Liver (tissue), 9 donors: ENCODE results near the gene SLC11A2. TPM values are rescaled to one million over a fixed set of nuclear protein-coding genes. Genes with fewer than 3 reads are reported as not detected.

Source experiments
- DNase-seq: peaks from one replicate; pipeline ENCODE4 v3.0.0-alpha.2; 2017; ENCODE audit warnings: low spot score
- H3K27ac ChIP-seq, 2 donors: one replicate each; pipeline ENCODE4 v1.7.0; 2013; ENCODE audit warnings: inconsistent platforms in 2 of 2, low read length in 2 of 2, control low read depth in 1 of 2, low read depth in 1 of 2, mild to moderate bottlenecking in 1 of 2
- H3K27me3 ChIP-seq, 4 donors: one replicate each; pipeline versions ENCODE4 v1.6.1 to v1.7.0; 2013; ENCODE audit warnings: low read length in 3 of 4, inconsistent platforms in 1 of 4, mild to moderate bottlenecking in 1 of 4, moderate library complexity in 1 of 4; ENCODE audit not compliant: control insufficient read depth in 4 of 4, insufficient read depth in 4 of 4
- H3K36me3 ChIP-seq, 4 donors: one replicate each; pipeline versions ENCODE4 v1.6.1 to v1.7.0; 2013; ENCODE audit warnings: low read length in 3 of 4, mild to moderate bottlenecking in 3 of 4, low read depth in 1 of 4, moderate library complexity in 1 of 4; ENCODE audit not compliant: control insufficient read depth in 4 of 4, insufficient read depth in 3 of 4
- H3K4me1 ChIP-seq, 4 donors: one replicate each; pipeline versions ENCODE4 v1.6.1 to v1.7.0; 2013; ENCODE audit warnings: low read length in 3 of 4, mild to moderate bottlenecking in 3 of 4, moderate library complexity in 1 of 4; ENCODE audit not compliant: control insufficient read depth in 4 of 4, insufficient read depth in 4 of 4
- H3K4me3 ChIP-seq, 3 donors: one replicate each; pipeline versions ENCODE4 v1.6.1 to v1.7.0; 2013; ENCODE audit warnings: low read length in 3 of 3, control low read depth in 1 of 3, low read depth in 1 of 3, mild to moderate bottlenecking in 1 of 3
- H3K9ac ChIP-seq, 2 donors: one replicate each; pipeline ENCODE4 v1.7.0; 2013; ENCODE audit warnings: low read length in 2 of 2, mild to moderate bottlenecking in 2 of 2, moderate library complexity in 2 of 2, control low read depth in 1 of 2, low read depth in 1 of 2
- H3K9me3 ChIP-seq, 4 donors: one replicate each; pipeline versions ENCODE4 v1.6.1 to v1.7.0; 2013; ENCODE audit warnings: low read length in 3 of 4; ENCODE audit not compliant: control insufficient read depth in 4 of 4
- EGR1 ChIP-seq, 2 donors: IDR thresholded peaks; 2 replicates each; pipeline ENCODE4 v1.6.1; 2016 to 2018; ENCODE audit warnings: antibody characterized with exemption in 2 of 2, low read depth in 2 of 2
- FOXA1 ChIP-seq: IDR thresholded peaks from 2 replicates; pipeline ENCODE4 v1.6.1; 2016; ENCODE audit warnings: antibody characterized with exemption
- FOXA2 ChIP-seq: IDR thresholded peaks from 2 replicates; pipeline ENCODE4 v1.6.1; 2016; ENCODE audit warnings: antibody characterized with exemption
- GABPA ChIP-seq, 2 donors: IDR thresholded peaks in 1 of 2; conservative IDR thresholded peaks in 1 of 2; 2 replicates each; pipeline ENCODE4 v1.6.1; 2016; ENCODE audit warnings: antibody characterized with exemption in 2 of 2, mild to moderate bottlenecking in 1 of 2, moderate library complexity in 1 of 2
- HNF4A ChIP-seq, 2 donors: conservative IDR thresholded peaks; 2 replicates each; pipeline ENCODE4 v1.6.1; 2016; ENCODE audit warnings: antibody characterized with exemption in 2 of 2, mild to moderate bottlenecking in 2 of 2
- HNF4G ChIP-seq: IDR thresholded peaks from 2 replicates; pipeline ENCODE4 v1.6.1; 2016; ENCODE audit warnings: antibody characterized with exemption
- JUND ChIP-seq, 2 donors: IDR thresholded peaks; 2 replicates each; pipeline ENCODE4 v1.6.1; 2016; ENCODE audit warnings: antibody characterized with exemption in 2 of 2
- NR2F2 ChIP-seq: IDR thresholded peaks from 2 replicates; pipeline ENCODE4 v1.6.1; 2016; ENCODE audit warnings: antibody characterized with exemption
- RAD21 ChIP-seq, 2 donors: IDR thresholded peaks; 2 replicates each; pipeline ENCODE4 v1.6.1; 2016; ENCODE audit warnings: antibody characterized with exemption in 2 of 2, mild to moderate bottlenecking in 2 of 2
- RXRA ChIP-seq, 2 donors: IDR thresholded peaks; 2 replicates each; pipeline ENCODE4 v1.6.1; 2017 to 2018; ENCODE audit warnings: antibody characterized with exemption in 2 of 2, mild to moderate bottlenecking in 1 of 2
- SP1 ChIP-seq: IDR thresholded peaks from 2 replicates; pipeline ENCODE4 v1.6.1; 2018; ENCODE audit warnings: antibody characterized with exemption, mild to moderate bottlenecking
- TAF1 ChIP-seq: conservative IDR thresholded peaks from 2 replicates; pipeline ENCODE4 v1.6.1; 2016; ENCODE audit warnings: antibody characterized with exemption, mild to moderate bottlenecking
- YY1 ChIP-seq: IDR thresholded peaks from 2 replicates; pipeline ENCODE4 v1.6.1; 2016; ENCODE audit warnings: antibody characterized with exemption, mild to moderate bottlenecking
- WGBS: extraction: QIAGEN DNeasy Blood & Tissue Kit; methylation state at CpG from one replicate; pipeline ENCODE4 v1.1.7; 2013; 5-methylcytosine and 5-hydroxymethylcytosine counted together
- polyA plus RNA-seq, 2 donors: library from polyadenylated mRNA; stranded (reverse) in 1 of 2; unstranded in 1 of 2; fragments of 200-250 nt in 1 of 2; fragments of >200 nt in 1 of 2; fragmentation: Nextera tagmentation in 1 of 2; extraction: Ambion mirVana in 1 of 2; gene quantifications; one replicate each; pipeline versions ENCODE4 v1.2.1 to v1.2.3, GENCODE V29; 2013 to 2015
- total RNA-seq, 2 donors: library from RNA; depleted of rRNA; stranded (reverse); fragments of >200 nt; gene quantifications; one replicate each; pipeline ENCODE4 v1.2.3, GENCODE V29; 2014
- TF ChIP-seq, protein P1 (sequence below): IDR thresholded peaks from 2 replicates; pipeline ENCODE4 v1.6.1; 2016; ENCODE audit warnings: antibody characterized with exemption
- TF ChIP-seq, protein P2 (sequence below): IDR thresholded peaks from 2 replicates; pipeline ENCODE4 v1.6.1; 2016; ENCODE audit warnings: antibody characterized with exemption, mild to moderate bottlenecking
- TF ChIP-seq, protein P3 (sequence below): fragments of 150-350 bp; IDR thresholded peaks from 2 replicates; pipeline ENCODE4 v1.5.1; 2017; ENCODE audit warnings: improper control_type of control experiment, low read depth, low read length; ENCODE audit not compliant: missing input control
- TF ChIP-seq, protein P4 (sequence below): IDR thresholded peaks from 2 replicates; pipeline ENCODE4 v1.6.1; 2016; ENCODE audit warnings: antibody characterized with exemption
- TF ChIP-seq, protein P5 (sequence below): IDR thresholded peaks from 2 replicates; pipeline ENCODE4 v1.6.1; 2016; ENCODE audit warnings: antibody characterized with exemption
- donor health status: healthy.
- donor health status: healthy.
- donor health status: healthy.
- donor health status: healthy.
- donor health status: healthy.

Gene SLC11A2
- total and polyA plus RNA-seq, 4 donors: 15.2 to 108 (median 52.2) TPM

DNA sequence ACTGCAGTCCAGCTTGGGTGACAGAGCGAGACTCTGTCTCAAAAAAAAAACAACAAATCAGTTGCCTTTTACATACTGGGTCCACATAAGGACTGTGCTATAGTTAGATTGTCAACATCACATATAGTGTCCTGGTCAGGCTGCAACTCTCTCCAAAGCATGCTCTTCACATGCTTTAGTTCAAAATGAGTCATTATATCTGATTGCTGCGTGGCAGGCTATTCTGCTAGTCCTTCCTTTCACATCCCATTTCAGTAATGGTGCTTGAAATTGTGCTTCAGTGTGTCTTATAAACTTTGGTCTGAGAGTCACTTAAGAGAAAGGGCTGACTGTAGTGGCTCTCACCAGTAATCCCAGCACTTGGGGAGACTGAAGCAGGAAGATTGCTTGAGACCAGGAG lies 28.9 kb upstream of the SLC11A2 start:
- H3K9ac ChIP-seq: no peak overlapping the region
- H3K4me3 ChIP-seq: no peak overlapping the region
- 96% methylated on average over 2 of the region's 2 CpGs for WGBS
- no peak for DNase-seq
- H3K27me3 ChIP-seq: no peaks in the 10 kb centered on the region
- no peaks in the 10 kb centered on the region for H3K9me3 ChIP-seq
- peaks cover 13 to 72% (median 49%) of the 10 kb centered on the region in 4 donors for H3K36me3 ChIP-seq
- no peak overlapping the region for H3K27ac ChIP-seq
- TF ChIP-seq HNF4A (conservative IDR thresholded peaks at IDR 0.05) (no peak), YY1 (no peak), FOXA1 (no peak), SP1 (no peak), TAF1 (no peak), HNF4G (no peak), FOXA2 (no peak), JUND (IDR thresholded peaks at IDR 0.05) (no peak), GABPA (IDR thresholded peaks at IDR 0.05 in 1 of 2, conservative IDR thresholded peaks at IDR 0.05 in 1 of 2) (no peak), EGR1 (IDR thresholded peaks at IDR 0.05; ENCODE audit: low read depth in 2 of 2) (no peak), RXRA (IDR thresholded peaks at IDR 0.05) (no peak), NR2F2 (no peak), RAD21 (IDR thresholded peaks at IDR 0.05) (no peak)
- TF ChIP-seq, protein P1, sequence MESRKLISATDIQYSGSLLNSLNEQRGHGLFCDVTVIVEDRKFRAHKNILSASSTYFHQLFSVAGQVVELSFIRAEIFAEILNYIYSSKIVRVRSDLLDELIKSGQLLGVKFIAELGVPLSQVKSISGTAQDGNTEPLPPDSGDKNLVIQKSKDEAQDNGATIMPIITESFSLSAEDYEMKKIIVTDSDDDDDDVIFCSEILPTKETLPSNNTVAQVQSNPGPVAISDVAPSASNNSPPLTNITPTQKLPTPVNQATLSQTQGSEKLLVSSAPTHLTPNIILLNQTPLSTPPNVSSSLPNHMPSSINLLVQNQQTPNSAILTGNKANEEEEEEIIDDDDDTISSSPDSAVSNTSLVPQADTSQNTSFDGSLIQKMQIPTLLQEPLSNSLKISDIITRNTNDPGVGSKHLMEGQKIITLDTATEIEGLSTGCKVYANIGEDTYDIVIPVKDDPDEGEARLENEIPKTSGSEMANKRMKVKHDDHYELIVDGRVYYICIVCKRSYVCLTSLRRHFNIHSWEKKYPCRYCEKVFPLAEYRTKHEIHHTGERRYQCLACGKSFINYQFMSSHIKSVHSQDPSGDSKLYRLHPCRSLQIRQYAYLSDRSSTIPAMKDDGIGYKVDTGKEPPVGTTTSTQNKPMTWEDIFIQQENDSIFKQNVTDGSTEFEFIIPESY: no peak
- TF ChIP-seq, protein P2, sequence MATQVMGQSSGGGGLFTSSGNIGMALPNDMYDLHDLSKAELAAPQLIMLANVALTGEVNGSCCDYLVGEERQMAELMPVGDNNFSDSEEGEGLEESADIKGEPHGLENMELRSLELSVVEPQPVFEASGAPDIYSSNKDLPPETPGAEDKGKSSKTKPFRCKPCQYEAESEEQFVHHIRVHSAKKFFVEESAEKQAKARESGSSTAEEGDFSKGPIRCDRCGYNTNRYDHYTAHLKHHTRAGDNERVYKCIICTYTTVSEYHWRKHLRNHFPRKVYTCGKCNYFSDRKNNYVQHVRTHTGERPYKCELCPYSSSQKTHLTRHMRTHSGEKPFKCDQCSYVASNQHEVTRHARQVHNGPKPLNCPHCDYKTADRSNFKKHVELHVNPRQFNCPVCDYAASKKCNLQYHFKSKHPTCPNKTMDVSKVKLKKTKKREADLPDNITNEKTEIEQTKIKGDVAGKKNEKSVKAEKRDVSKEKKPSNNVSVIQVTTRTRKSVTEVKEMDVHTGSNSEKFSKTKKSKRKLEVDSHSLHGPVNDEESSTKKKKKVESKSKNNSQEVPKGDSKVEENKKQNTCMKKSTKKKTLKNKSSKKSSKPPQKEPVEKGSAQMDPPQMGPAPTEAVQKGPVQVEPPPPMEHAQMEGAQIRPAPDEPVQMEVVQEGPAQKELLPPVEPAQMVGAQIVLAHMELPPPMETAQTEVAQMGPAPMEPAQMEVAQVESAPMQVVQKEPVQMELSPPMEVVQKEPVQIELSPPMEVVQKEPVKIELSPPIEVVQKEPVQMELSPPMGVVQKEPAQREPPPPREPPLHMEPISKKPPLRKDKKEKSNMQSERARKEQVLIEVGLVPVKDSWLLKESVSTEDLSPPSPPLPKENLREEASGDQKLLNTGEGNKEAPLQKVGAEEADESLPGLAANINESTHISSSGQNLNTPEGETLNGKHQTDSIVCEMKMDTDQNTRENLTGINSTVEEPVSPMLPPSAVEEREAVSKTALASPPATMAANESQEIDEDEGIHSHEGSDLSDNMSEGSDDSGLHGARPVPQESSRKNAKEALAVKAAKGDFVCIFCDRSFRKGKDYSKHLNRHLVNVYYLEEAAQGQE: no peak
- TF ChIP-seq, protein P3, sequence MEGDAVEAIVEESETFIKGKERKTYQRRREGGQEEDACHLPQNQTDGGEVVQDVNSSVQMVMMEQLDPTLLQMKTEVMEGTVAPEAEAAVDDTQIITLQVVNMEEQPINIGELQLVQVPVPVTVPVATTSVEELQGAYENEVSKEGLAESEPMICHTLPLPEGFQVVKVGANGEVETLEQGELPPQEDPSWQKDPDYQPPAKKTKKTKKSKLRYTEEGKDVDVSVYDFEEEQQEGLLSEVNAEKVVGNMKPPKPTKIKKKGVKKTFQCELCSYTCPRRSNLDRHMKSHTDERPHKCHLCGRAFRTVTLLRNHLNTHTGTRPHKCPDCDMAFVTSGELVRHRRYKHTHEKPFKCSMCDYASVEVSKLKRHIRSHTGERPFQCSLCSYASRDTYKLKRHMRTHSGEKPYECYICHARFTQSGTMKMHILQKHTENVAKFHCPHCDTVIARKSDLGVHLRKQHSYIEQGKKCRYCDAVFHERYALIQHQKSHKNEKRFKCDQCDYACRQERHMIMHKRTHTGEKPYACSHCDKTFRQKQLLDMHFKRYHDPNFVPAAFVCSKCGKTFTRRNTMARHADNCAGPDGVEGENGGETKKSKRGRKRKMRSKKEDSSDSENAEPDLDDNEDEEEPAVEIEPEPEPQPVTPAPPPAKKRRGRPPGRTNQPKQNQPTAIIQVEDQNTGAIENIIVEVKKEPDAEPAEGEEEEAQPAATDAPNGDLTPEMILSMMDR: no peak
- TF ChIP-seq, protein P4, sequence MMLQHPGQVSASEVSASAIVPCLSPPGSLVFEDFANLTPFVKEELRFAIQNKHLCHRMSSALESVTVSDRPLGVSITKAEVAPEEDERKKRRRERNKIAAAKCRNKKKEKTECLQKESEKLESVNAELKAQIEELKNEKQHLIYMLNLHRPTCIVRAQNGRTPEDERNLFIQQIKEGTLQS: no peak
- TF ChIP-seq, protein P5, sequence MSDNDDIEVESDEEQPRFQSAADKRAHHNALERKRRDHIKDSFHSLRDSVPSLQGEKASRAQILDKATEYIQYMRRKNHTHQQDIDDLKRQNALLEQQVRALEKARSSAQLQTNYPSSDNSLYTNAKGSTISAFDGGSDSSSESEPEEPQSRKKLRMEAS: no peak
- H3K4me1 ChIP-seq: no peaks in the 10 kb centered on the region
